GM12878 (cell line): ENCODE results near the gene SLC23A2. TPM values are rescaled to one million over a fixed set of nuclear protein-coding genes. Genes with fewer than 3 reads are reported as not detected.
A peak's percentile ranks its signal among the peaks of the same experiment; 100 is the strongest.

Source experiments
- ATF7 ChIP-seq: fragments of 450-650 bp; IDR thresholded peaks from 2 replicates; pipeline ENCODE4 v1.6.1; 2016; ENCODE audit warnings: low read depth, mild to moderate bottlenecking
- BCL11A ChIP-seq: IDR thresholded peaks from 2 replicates; pipeline ENCODE4 v1.6.1; 2011; ENCODE audit warnings: low read depth, low read length
- BMI1 ChIP-seq: fragments of 450-650 bp; IDR thresholded peaks from 2 replicates; pipeline ENCODE4 v1.6.1; 2016; ENCODE audit warnings: mild to moderate bottlenecking, moderate library complexity, borderline replicate concordance
- CEBPZ ChIP-seq: fragments of 150-350 bp; IDR thresholded peaks from 2 replicates; pipeline ENCODE4 v1.6.1; 2016; ENCODE audit warnings: low read depth, low read length
- ESRRA ChIP-seq: IDR thresholded peaks from 2 replicates; pipeline ENCODE4 v1.6.1; 2012; ENCODE audit warnings: mild to moderate bottlenecking, low read length, improper control_type of control experiment
- FOXK2 ChIP-seq: fragments of 450-650 bp; IDR thresholded peaks from 2 replicates; pipeline ENCODE4 v1.6.1; 2017; ENCODE audit warnings: mild to moderate bottlenecking, moderate library complexity
- GATAD2B ChIP-seq: fragments of 450-650 bp; conservative IDR thresholded peaks from 2 replicates; pipeline ENCODE4 v1.6.1; 2017; ENCODE audit warnings: low read depth, mild to moderate bottlenecking, moderate library complexity
- IKZF1 ChIP-seq: fragments of 450-650 bp; conservative IDR thresholded peaks from 2 replicates; pipeline ENCODE4 v1.6.1; 2017; ENCODE audit warnings: antibody characterized with exemption, mild to moderate bottlenecking
- LARP7 ChIP-seq: fragments of 450-650 bp; IDR thresholded peaks from 2 replicates; pipeline ENCODE4 v1.6.1; 2017; ENCODE audit warnings: mild to moderate bottlenecking
- NFXL1 ChIP-seq: fragments of 450-650 bp; IDR thresholded peaks from 2 replicates; pipeline ENCODE4 v1.6.1; 2017; ENCODE audit warnings: antibody characterized with exemption, mild to moderate bottlenecking, borderline replicate concordance
- NRF1 ChIP-seq: conservative IDR thresholded peaks from 2 replicates; pipeline ENCODE4 v1.6.1; 2011; ENCODE audit warnings: mild to moderate bottlenecking, low read depth, low read length, improper control_type of control experiment
- SIN3A ChIP-seq: IDR thresholded peaks from 2 replicates; pipeline ENCODE4 v1.6.1; 2012; ENCODE audit warnings: low read depth, low read length, improper control_type of control experiment
- SMARCA5 ChIP-seq: fragments of 450-650 bp; IDR thresholded peaks from 2 replicates; pipeline ENCODE4 v1.6.1; 2017; ENCODE audit warnings: mild to moderate bottlenecking
- STAT1 ChIP-seq: fragments of 450-650 bp; conservative IDR thresholded peaks from 2 replicates; pipeline ENCODE4 v1.6.1; 2014; ENCODE audit warnings: antibody characterized with exemption, mild to moderate bottlenecking
- STAT3 ChIP-seq: IDR thresholded peaks from 2 replicates; pipeline ENCODE4 v1.6.1; 2011; ENCODE audit warnings: low read depth, low read length, improper control_type of control experiment
- SUZ12 ChIP-seq: fragments of 200-600 bp; sonication (generic); IDR thresholded peaks from one replicate; pipeline ENCODE4 v1.6.1; 2018; ENCODE audit warnings: antibody characterized with exemption, mild to moderate bottlenecking; ENCODE audit not compliant: unreplicated experiment
- TARDBP ChIP-seq: IDR thresholded peaks from 2 replicates; pipeline ENCODE4 v1.6.1; 2016; ENCODE audit warnings: borderline replicate concordance
- TCF12 ChIP-seq: IDR thresholded peaks from 2 replicates; pipeline ENCODE4 v1.6.1; 2011; ENCODE audit warnings: low read depth, mild to moderate bottlenecking, low read length
- ZNF622 ChIP-seq: fragments of 450-650 bp; IDR thresholded peaks from 2 replicates; pipeline ENCODE4 v1.6.1; 2017; ENCODE audit warnings: mild to moderate bottlenecking, inconsistent platforms
- polyA plus RNA-seq, 11 experiments: library from polyadenylated mRNA; depleted of rRNA in 4 of 11; unstranded in 6 of 11; stranded (reverse) in 5 of 11; fragments of >200 nt; fragmentation: Nextera tagmentation in 4 of 11; fragmentation: Illumina TruSeq in 1 of 11; extraction: Ambion mirVana in 4 of 11; extraction: Trizol in 1 of 11; gene quantifications; 1 replicate in 1 of 11; 2 replicates in 10 of 11; pipeline versions ENCODE4 v1.2.1 to v1.2.3, GENCODE V29; 2011 to 2016; ENCODE audit warnings: inconsistent platforms in 2 of 11, missing spikeins in 2 of 11, low read depth in 1 of 11
- total RNA-seq, 4 experiments: library from RNA; depleted of rRNA in 3 of 4; stranded (reverse); fragments of >200 nt in 3 of 4; fragmentation: Illumina TruSeq in 1 of 4; extraction: Trizol in 1 of 4; gene quantifications; 2 replicates each; pipeline versions ENCODE4 v1.2.1 to v1.2.3, GENCODE V29; 2013 to 2021
- TF ChIP-seq, protein P1 (sequence below): fragments of 450-650 bp; formaldehyde crosslinking; IDR thresholded peaks from 2 replicates; pipeline ENCODE4 v1.4.0; 2022; ENCODE audit warnings: mild to moderate bottlenecking, moderate library complexity
- TF ChIP-seq, protein P2 (sequence below): IDR thresholded peaks from 2 replicates; pipeline ENCODE4 v1.6.1; 2012; ENCODE audit warnings: low read depth, low read length, improper control_type of control experiment
- TF ChIP-seq, protein P3 (sequence below): IDR thresholded peaks from 2 replicates; pipeline ENCODE4 v1.6.1; 2012; ENCODE audit warnings: low read depth, low read length, improper control_type of control experiment
- TF ChIP-seq, protein P4 (sequence below): IDR thresholded peaks from 2 replicates; pipeline ENCODE4 v1.6.1; 2011; ENCODE audit warnings: mild to moderate bottlenecking, low read depth, low read length, moderate library complexity; ENCODE audit not compliant: insufficient replicate concordance

SLC23A2 gene
- total and polyA plus RNA-seq, 10 of the 15 experiments (the other 5 are each of a cell fraction or from before 2014, with no cell fraction given) = 4.4 to 56.1 (median 35.5) TPM

- TF ChIP-seq, protein P1, sequence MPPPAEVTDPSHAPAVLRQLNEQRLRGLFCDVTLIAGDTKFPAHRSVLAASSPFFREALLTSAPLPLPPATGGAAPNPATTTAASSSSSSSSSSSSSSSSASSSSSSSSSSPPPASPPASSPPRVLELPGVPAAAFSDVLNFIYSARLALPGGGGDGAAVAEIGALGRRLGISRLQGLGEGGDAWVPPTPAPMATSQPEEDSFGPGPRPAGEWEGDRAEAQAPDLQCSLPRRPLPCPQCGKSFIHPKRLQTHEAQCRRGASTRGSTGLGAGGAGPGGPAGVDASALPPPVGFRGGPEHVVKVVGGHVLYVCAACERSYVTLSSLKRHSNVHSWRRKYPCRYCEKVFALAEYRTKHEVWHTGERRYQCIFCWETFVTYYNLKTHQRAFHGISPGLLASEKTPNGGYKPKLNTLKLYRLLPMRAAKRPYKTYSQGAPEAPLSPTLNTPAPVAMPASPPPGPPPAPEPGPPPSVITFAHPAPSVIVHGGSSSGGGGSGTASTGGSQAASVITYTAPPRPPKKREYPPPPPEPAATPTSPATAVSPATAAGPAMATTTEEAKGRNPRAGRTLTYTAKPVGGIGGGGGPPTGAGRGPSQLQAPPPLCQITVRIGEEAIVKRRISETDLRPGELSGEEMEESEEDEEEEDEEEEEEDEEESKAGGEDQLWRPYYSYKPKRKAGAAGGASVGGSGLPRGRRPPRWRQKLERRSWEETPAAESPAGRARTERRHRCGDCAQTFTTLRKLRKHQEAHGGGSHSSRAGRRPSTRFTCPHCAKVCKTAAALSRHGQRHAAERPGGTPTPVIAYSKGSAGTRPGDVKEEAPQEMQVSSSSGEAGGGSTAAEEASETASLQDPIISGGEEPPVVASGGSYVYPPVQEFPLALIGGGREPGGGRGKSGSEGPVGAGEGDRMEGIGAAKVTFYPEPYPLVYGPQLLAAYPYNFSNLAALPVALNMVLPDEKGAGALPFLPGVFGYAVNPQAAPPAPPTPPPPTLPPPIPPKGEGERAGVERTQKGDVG (CRISPR knock-in tag) = peak; percentile 87
- TF ChIP-seq LARP7 (peak; percentile 56), TCF12 (no peak), NFXL1 (no peak), SMARCA5 (peak; percentile 25; the same call in 1 of the 2 replicates), TARDBP (no peak; the same call in 1 of the 2 replicates), ZNF622 (no peak), SIN3A (no peak; the same call in none of the 2 replicates), STAT1 (0 out of 2 replicates have a peak, but pooled peaks have one; percentile 50), STAT3 (no peak), BMI1 (no peak), SUZ12 (no peak), BCL11A (peak; percentile 48; the same call in 1 of the 2 replicates), NRF1 (no peak), GATAD2B (peak; percentile 66; the same call in 1 of the 2 replicates), ATF7 (peak; percentile 28; the same call in 1 of the 2 replicates), ESRRA (no peak), IKZF1 (peak; percentile 93), FOXK2 (no peak), CEBPZ (no peak)
- TF ChIP-seq, protein P2, sequence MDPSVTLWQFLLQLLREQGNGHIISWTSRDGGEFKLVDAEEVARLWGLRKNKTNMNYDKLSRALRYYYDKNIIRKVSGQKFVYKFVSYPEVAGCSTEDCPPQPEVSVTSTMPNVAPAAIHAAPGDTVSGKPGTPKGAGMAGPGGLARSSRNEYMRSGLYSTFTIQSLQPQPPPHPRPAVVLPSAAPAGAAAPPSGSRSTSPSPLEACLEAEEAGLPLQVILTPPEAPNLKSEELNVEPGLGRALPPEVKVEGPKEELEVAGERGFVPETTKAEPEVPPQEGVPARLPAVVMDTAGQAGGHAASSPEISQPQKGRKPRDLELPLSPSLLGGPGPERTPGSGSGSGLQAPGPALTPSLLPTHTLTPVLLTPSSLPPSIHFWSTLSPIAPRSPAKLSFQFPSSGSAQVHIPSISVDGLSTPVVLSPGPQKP = no peak
- TF ChIP-seq, protein P3, sequence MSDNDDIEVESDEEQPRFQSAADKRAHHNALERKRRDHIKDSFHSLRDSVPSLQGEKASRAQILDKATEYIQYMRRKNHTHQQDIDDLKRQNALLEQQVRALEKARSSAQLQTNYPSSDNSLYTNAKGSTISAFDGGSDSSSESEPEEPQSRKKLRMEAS = peak; percentile 91
- TF ChIP-seq, protein P4, sequence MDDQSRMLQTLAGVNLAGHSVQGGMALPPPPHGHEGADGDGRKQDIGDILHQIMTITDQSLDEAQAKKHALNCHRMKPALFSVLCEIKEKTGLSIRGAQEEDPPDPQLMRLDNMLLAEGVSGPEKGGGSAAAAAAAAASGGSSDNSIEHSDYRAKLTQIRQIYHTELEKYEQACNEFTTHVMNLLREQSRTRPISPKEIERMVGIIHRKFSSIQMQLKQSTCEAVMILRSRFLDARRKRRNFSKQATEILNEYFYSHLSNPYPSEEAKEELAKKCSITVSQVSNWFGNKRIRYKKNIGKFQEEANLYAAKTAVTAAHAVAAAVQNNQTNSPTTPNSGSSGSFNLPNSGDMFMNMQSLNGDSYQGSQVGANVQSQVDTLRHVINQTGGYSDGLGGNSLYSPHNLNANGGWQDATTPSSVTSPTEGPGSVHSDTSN = no peak
Measured at GRCh38 chr20:4814696-4815252, 186.5 kb downstream of the SLC23A2 start (continued).
